Retinal pigment epithelial cell (primary cell): Measurements from ENCODE around the gene CAPZB.
A peak's percentile ranks its signal among the peaks of the same experiment; 100 is the strongest.

Source experiments
- DNase-seq: peaks from one replicate; pipeline ENCODE4 v3.0.0-alpha.2; 2010; ENCODE audit warnings: low read depth
- H3K4me3 ChIP-seq: 2 replicates; pipeline ENCODE4 v1.5.1; 2011; ENCODE audit warnings: mild to moderate bottlenecking, low read length, control low read depth, moderate library complexity
- CTCF ChIP-seq: conservative IDR thresholded peaks from 2 replicates; pipeline ENCODE4 v1.5.1; 2011; ENCODE audit warnings: low read depth, low read length, control low read depth, inconsistent platforms

CAPZB gene

GRCh38 chr1:19409477-19410341 lies 75.6 kb downstream of the CAPZB start:
- H3K4me3 ChIP-seq, result no peak overlapping the region
- no peak for TF ChIP-seq CTCF
- DNase-seq, result no peak

DNA sequence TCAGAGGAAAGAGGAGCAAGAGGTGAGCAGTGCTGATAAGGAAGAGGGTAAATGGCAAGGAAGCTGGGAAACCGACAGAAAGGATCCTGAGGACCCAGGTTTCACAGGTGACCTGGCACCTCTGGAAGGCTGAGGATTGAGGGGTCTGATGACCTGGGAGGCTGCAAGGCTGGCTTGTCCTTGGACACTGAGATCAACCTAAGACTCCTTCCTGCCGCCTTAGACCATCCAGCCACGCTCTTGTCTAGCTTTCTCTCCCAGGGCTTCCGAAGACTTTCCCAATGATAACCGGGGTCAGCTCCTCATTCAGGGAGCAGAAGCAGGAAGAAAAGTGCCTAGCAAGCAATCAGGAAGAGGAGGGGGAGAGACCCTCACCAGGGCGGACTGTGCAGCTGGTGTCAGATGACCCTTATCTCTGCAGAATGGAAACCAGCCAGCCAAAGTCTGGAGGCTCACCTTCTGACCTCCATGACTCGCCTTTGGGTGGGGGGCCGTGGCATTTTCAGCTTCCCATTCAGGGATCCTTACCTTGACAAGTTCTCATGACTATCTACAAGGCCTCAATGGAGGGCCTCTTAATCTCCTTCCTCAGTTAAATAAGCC lies 77.7 kb downstream of the CAPZB start:
- TF ChIP-seq CTCF, result no peak
- no peak overlapping the region for H3K4me3 ChIP-seq
- no peak for DNase-seq

DNA sequence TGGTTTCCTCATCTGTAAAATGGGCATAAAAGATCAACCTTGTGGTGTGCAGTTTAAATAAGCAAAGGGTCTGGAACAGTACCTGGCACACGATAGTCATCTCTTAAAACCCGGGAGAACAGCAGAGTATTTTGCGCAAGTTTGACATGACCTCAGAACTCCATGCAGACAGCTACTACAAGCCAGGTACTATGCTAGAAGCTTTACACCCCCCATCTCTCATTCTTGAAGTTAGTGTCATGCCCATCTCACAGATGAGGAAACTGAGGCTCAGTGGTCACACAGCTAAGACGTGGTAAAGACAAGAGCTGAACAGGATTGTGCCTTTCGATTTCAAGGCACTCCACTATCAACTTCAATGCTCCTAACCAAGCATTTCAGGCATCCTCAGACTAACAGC lies 78.7 kb downstream of the CAPZB start:
- DNase-seq, result no peak
- no peak overlapping the region for H3K4me3 ChIP-seq
- no peak for TF ChIP-seq CTCF

- peak; percentile 66 for DNase-seq
- H3K4me3 ChIP-seq, result no peak overlapping the region
- no peak for TF ChIP-seq CTCF
These were observed 79.4 kb downstream of the CAPZB start for GRCh38 chr1:19405761-19406487.

- no peak for DNase-seq
- H3K4me3 ChIP-seq, result no peak overlapping the region
- peak; percentile 44 for TF ChIP-seq CTCF
These were observed 80.1 kb downstream of the CAPZB start for GRCh38 chr1:19405195-19405760.

GRCh38 chr1:19404748-19405147 lies 80.6 kb downstream of the CAPZB start:
- no peak for DNase-seq
- no peak for TF ChIP-seq CTCF
- no peak overlapping the region for H3K4me3 ChIP-seq
